NOMO-1 treated with DMSO at 0.1 percent for 48 hours (cell line): ENCODE measurements around the gene ATXN1.

Experiments used
- DNase-seq: peaks from one replicate; lab custom pipeline; 2025; ENCODE audit not compliant: unreplicated experiment; lab: John Stamatoyannopoulos, UW

ATXN1 gene

DNA sequence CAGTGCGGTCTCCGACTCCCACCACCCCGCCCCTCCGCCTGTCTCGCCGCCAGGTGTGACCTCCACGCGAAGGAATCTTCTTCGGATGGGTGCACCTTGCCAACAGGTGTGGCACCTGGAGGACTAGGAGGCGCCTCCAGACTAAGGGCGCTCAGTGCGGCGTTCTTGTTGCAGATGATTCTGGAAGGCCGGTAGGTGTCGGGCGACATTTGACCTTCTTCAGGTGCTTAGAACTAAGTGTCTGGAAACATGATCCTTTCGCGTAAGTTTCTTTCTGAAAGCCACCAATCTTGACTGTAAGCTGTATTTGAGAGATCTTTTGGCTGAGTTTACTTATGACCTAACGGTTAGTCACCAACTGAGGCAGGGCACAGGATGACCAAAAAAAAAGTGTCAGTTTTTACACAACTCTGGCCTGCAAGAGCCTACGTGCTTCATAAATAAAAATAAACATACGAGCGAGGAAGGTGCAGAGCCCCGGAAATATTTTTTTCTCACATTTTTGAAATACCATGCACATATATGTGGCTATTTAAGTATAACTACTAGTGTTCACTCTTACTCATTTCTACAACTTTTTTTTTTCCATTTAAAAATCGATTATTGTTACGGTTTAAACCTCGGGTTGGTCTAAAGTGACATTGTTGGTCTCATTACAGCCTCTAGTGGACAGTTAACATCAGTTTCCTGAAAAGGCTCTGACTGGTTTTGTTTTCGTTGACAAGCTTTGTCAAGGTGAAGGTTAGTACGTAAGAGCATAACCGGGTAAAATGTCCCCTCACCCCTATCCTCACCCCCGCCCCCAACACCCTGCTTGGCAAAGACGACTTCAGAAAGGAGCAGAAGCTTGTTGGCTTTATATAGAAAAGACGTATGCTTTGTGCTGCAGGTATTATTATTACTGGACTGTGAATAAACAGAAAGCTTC lies 1.6 kb upstream of the ATXN1 start:
- peak; percentile 82 for DNase-seq

DNA sequence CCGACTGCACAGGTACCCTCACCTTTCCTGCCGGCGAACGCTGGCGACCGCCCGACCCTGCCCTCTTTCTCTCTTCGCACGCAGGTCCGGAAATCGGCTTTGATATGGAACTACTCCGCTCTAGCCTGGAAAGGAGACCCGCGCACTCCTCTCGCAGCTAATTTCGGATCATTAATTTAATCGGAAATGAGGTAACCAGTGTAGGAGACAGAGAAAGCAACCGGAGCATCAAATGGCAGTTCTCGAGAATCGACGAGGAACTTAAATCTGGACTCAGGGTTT lies 949 bp upstream of the ATXN1 start:
- DNase-seq = peak; percentile 51

DNA sequence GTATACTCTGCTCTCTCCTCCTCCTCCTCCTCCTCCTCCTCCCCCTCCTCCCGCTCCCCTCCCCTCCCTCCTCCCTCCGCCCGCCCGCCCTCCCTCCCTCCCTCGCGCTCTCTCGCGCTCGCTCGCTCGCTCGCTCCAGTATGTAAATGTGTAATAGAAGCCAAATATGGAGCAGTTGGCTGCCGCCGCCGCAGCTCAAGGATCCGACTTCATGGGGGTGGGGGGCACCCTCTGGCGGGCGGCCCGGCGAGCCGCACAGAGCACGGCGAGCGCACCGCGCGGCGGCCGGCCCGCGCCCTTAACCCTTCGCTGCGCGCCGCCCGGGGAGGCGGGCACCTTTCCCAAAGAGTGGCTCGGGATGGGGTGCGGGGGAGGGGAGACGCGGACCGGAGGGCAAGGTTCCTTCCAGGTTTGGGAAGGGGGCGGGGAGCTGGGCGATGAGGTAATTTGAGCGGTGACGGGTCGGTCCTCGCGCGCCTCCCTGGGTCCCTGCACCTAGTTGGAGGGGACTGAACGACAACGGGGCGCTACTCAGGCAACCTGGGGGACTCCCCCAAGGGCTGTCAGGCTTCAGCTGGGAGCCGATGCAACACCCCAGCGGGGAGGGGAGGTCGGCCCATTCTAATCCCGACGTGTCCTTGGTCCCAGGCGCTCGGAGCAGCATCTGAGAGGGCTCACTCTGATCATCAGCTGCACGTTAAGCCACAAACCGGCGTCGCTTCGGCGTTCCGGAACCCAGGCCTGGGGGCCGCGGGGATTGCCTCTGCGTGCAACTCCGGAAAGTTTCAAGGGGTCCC lies 409 bp upstream of the ATXN1 start:
- peak; percentile 87 for DNase-seq

DNA sequence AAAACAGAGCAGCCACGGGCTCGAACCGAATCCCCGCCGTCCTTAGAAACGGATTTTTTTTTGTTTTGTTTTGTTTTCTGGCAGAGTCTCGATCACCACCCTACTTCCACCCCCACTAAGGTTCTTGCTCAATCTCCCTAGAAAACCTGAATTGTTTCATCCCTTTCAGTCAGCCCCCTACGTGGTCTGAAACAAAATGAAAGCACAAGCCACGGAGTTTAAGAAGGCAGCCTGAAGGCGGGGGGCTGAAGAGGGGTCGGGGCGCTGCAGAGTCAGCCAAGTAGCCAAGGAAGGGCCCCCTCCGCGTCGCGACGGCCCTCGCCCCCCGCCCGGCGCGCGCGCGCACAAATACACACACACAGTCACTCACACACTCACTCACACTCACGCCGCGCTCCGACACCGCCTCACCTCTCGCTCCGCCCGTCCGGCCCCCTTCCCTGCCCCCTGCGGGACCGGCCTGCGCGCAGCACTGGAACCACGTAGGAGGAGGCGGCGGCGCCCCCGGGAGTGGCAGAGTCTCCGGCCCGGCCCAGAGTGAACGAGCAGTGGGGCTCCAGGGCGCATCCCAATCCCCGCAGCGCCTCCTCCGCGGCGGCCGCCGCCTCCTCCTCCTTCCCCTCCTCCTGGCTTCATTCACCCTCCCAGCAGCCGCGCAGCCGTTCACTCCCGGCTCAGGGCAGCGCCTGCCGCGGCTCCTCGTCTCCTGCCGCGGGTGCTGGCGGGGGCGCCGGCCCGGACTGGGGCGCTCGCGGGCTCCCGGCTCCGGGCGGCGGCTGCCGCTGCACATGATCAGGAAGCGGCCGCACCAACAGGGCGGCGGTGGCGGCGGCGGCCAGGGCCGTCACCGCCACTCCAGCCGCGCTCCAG lies 1.4 kb downstream of the ATXN1 start:
- DNase-seq = peak; percentile 70

DNA sequence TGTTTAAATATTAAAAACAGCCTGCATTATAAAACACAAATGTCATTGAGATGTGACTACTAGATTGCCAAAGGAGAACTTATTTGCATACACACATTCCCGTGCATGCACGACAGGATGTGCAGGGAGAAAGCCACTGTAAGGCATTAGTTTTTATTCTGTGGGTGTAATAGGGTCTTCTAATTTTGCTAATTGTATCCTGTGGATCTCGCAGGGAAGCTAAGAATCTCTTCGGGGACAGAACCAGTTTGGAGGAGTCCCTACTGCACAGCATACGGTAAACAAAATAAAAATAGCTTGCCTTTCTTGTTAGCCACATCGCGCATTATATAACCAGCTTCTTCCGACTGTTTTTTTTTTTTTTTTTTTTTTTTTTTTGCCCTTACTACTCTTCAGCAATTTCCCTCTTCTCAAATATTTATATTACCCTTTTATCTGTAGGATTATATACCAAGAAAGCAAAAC lies 2.0 kb downstream of the ATXN1 start:
- no peak for DNase-seq

DNA sequence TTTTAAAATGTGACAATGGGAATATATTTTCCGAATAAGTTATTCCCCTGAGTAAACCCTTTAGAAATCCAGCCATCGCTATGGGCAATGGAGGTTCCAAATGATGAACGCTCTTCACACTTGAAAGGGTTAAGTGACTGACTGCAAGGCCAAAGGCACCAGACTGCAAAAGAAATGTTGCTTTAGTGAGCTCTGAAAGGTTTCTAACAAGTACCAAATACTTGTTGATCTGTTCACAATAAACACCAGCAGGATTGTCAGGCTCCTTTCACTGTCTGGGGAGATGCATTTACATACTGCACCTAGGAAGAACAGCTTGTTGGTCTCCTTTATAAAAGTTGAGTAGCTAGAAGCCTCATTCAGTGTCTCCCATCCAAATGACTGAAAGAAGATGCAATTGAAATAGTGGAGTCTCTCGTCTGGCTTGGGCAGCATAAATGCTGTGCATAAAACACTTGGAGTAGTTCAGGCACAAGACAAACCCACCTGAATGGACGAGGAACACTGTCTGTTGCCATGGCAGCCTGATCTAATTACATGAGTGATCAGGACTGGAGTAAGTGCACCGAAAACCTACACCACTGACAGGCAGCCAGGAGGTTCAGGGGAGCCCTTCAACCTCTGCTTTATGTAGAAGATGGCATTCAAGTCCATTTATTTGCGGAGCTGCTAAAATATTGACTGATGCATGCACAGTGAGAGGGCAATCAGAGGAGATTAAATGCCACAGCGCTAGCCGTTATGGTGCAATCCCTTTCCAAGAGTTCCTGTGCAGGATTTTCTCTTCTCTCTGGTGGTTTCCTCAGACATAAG lies 2.9 kb downstream of the ATXN1 start:
- peak; percentile 20 for DNase-seq

DNA sequence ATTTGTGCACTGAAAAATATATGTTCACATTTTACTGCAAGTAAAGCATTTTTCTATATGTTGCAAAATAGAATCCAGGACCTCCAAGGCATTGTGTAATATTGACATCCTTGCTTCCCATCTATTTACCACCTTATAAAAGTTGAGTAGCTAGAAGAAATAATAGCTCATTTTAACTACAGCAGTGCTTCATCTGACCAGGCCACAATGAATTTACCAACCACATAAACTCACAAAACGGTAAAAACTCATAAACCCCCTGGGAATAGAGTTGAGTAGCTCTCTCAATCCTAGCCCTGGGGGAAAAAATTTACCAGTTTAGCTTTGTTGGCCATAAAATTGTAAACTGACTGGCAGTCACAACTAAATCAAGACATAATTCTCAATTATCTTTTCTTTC lies 3.9 kb downstream of the ATXN1 start:
- no peak for DNase-seq

DNA sequence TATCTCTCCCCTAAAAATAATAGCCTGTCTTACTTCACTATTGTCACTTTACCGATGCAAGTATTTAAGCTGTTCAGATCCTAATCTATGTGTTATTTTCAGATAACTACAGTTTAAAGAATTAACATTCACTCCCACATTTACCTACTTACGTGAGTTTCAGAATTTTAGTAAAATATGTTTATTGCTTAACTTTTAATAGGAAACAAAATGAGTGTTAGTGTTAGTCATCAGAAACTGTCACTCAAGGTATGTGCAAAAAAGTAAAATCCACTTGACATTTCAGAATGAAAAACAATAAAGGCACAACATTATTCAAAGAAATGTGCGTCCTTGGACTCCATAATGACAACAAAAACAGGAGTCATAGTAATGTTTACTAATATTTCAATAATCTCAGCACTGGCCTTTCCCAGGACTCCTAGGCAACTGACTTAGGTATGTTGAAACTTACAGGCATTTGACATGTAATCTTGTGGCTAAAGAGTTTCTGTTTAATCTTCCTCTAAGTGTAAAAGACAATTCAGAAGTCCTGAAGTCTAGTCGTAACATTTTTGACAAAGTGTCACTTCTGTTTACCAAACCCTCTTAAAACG lies 4.5 kb downstream of the ATXN1 start:
- peak; percentile 33 for DNase-seq

DNA sequence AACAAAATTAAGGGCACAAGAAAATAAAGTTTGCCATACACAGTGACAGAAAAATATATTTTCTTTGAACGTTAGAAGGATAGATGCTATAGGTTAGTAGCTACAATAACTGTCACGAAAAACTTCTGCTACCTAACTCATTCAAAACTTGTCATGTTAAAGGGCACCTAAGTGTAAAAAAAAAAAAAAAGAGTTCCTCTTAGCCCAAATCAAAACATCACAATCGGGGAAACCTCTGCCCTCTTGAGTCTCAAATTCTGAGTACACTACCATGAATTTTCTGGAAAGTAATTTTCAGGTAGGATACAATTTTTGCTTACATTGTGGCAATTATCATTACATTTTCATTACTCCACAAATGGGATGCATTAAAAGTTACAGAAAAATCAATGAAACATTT lies 5.7 kb downstream of the ATXN1 start:
- DNase-seq = no peak

DNA sequence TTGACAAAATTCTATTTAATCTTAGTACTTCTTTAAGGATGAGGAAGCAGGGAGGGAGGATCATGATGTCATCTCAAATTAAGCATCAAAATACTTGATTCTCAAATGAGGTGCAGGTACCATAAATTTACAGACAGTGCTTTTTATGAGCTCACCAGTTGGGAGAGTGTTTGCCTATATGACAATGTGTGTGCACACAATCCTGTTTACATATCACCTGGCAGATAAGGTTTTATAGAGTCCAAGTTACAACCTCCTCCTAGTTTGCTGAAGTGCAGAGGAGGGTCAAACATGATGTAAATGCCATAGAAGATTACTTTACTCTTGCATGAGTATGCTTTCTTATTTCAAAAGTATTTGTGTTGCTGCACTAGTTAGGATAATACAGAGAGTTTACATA lies 6.4 kb downstream of the ATXN1 start:
- no peak for DNase-seq

DNA sequence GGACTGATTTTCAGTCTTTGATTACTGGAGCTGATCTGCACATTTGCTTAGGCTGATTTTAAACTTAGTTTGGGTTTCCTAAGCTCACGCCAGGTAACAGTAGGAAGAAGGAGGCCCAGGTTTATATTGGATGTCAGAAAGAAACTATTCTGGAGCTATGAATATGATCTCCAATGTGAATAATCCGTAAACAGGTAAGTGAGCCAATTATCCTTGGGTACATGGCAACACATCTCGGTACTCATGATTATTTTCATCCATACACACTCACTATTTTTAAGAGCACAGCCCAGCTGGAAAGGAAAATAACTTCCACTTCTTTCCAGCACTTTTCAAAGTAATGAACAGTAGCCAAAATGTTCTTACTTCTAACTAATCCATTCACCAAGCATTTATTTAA lies 7.0 kb downstream of the ATXN1 start:
- DNase-seq = no peak

DNA sequence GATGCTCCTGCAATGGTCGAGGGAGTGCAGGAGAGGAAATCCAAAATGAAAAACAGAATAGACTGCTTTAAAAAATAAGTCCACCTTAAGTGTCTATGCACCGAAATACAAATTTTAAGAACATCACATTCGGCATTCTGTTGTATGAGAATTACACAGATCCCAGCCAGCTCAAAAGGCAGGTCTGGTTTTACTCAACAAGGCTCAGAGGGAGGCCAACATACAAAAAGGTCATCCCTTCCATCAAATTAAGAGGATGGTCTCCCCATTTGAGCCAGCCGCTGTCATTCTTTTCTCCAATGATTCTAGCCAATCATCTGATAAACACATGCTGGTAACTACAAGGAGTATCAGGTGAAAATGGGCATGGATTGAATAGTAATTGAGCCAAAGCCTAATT lies 7.9 kb downstream of the ATXN1 start:
- no peak for DNase-seq

DNA sequence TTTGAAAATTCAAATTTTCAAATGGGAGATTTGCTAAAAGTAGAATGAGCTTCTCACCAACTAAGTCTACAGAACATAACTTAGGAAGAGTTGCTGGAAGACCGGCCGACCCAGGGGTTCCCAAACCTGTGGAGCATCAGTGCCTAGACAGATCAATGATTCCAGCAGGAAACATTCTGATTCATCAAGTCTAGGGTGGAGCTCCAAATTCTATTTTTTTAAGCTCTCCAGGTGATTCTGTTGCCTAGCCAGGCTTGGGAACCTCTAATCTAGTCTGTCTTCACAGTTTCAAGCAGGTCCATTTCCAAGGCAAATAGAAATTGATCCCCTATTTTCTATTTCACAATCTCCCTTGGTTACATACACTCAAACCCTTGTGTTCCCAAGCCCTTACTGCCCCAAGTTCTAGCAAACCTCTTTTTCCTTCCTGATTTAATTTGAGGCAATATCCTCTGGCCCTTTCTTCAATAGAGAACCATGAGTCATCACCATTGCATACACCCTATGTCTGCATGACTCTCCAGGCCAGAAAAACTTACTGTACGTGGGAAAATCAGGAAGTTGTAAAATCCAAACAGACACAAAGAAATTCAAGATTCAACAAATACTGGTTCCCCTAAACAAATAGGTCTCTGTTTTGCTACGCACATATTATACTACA lies 8.9 kb downstream of the ATXN1 start:
- peak; percentile 97 for DNase-seq

DNA sequence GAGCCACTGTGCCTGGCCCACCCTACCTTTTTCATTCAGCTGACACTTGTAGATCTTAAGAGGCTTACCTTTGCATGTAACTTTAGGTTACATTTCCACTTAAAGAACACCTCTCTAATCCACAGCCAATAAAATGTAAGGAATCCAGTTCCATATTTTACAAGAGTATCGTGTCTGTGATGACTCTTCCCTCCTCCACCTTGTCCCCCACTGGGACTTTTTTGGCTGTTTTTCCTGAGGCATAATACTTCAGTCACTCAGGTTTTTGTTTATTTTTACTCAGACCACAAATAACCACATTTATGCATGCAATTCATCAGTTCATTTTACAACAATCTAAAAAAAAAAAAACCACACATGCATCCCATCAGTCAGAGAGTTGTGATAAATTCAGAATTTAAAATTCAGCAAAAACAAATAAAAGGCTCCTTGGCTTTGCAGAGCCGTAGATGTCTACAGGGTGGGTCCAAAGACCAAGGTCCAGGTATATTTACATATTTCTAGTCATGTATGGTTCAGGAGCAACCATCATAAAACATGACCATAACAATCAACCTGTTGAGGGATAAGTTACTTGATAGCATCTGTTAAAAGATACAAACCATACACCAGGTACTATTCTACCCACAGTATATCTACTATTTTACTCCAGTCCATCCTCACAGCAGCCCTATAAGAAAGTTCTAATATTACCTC lies 9.9 kb downstream of the ATXN1 start:
- DNase-seq = no peak

DNA sequence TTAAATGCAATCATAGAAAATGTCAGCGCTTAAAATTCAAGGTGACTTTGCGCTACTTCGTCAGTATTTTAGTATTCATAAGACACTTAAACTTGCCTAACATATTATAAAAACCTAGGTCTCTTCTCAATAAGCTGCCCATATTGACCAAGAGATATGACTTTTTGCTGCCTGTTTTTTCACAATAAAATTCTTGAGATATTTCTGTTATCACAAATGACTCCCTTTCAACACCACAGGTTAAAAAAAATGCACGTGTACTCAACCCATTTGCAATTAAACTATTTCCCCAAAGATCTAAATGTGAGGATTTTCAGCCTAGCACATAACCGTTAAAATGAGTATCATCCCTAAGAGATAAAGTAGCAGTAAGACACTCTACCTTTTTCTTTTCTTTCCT lies 10.7 kb downstream of the ATXN1 start:
- DNase-seq = no peak

DNA sequence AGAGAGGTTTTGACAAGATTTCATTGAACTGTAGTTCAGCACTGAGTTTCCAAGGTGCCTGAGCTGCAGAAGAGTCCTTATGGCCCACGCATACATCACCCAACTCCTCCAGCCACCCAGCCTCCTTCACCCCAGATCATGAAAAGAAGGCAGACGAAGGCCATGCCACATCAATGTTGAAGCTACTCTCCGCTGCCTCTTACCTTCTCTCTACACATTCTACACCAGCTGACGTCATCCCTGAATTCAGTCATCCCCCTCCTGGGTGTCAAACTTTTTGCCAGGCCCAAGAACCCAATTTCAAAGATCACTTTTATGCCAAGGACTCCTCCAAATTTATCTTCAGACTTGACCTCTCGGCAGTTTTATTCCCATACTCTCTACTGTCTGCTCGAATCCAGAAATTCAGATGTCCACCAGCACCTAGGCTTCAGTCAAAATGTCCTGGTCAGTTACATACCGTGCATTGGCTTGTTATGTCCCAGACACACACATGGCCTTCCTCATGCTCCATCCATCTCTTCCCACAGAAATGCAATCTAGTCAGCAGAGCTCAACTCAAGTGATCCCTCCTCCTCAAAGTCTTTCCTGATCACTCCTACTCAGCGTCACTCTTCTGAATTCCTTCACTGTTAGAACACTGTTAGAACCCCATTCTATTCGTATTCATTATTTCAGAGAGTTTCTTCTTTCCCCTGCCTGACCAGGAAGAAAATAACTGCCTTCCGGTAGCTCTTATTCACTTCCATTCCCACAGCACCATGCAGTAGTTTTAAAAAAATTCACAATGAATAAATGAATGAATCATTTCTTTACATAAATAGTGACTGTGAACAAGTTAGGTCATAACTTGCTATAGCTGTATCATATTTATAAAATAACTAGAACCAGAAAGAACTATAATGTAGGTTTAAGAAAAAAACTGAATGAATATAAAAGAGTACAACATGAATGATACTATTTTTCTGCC lies 11.5 kb downstream of the ATXN1 start:
- DNase-seq = no peak

DNA sequence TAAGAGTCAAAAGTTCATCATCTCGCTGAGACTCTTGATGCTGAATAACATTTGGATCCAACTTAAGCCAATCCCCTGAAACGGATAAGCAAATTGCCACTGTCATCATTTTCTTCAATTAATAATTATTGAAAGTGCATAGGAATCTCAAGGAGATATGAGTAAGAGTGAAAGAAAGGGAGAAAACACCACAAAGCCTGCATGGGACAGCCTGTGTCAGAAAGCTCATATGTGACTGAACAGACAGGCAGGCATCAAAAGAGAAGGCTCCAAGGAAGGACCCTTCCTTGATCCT lies 13.3 kb downstream of the ATXN1 start:
- no peak for DNase-seq
